GM18867 (cell line): ENCODE results near the gene TMEM218.
A peak's percentile ranks its signal among the peaks of the same experiment; 100 is the strongest.

Experiments used
- ATAC-seq: cut with Tn5 transposase; IDR thresholded peaks from one replicate; pipeline ENCODE4 v1.9.1; 2021; ENCODE audit warnings: mild to moderate bottlenecking, moderate library complexity; ENCODE audit not compliant: unreplicated experiment

TMEM218 gene

DNA sequence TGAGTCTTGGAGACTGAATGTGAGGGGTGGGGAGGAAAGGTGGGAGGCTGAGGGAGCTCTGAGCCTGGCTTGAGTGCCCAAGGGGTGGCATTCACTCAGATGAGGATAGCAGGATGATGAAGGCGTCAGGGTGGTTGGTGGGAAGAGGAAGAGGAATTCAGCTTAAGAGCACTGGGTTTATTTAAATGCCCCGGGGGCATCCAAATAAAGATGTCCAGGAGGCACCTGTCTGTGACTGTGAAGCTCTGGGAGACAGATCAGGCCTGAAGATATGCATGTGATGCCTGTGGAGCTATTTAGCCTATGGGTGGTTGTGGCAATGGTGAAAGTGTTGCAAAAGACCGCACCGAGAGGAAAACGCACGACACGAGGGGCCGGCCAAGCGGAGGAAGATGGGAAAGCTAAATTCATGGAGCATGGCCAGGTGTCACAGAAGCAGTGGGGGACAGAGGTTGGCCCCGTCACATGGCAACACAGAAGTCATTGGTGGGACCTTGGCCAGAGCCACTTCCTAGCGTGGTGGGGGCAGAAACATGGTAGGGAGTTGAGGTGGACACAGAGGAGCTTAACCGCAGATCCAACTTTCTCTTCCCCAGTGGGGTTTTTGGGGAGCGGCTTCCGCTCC lies 32.8 kb downstream of the TMEM218 start:
- ATAC-seq = no peak

- ATAC-seq = no peak
Measured at GRCh38 chr11:125078016-125078415, 33.4 kb downstream of the TMEM218 start.

DNA sequence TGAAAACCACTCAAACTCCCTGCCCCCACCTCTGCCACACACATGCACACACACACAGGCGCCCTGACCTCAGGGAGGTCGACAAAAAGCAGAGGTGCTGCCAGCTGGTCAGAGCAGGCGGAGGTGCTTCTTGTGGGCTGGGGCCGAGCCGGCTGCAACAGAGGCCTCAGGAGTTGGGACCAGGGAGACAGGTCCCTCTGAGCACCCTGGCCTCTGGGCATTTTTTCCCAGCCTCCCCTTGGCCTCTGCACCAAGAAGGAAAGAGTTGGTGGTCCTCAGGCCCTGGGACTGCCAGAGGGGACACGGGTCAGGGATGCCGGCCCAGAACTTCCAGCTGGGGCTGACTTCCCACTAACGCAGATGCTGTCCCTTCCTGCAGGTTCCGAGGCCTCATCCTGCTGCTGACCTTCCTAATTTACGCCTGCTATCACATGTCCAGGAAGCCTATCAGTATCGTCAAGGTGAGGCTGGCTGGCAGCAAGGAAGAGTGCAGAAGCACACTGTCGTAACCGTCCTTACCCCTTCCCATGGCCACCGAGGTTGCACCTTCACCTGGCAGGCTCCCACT lies 35.0 kb downstream of the TMEM218 start:
- ATAC-seq = no peak

GRCh38 chr11:125075900-125076317 lies 35.5 kb downstream of the TMEM218 start:
- no peak for ATAC-seq

DNA sequence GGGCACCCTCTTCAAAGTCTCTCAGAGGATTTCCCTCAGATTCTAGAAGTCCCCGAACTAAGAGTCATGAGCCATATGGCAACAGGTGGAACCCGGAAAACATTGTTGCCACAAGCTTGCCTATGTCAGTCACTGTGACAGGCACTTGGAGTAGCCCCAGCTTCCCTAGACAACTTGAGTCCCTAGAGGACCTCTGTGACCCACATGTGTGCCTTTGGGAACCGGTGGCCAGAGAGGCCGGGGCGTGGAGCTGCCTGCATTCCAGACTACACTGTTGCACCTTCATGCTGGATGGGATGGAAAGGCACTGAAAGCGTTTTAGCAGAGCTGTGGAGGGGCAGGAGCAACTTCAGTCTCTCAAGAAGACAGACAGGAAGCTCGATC lies 36.2 kb downstream of the TMEM218 start:
- no peak for ATAC-seq

DNA sequence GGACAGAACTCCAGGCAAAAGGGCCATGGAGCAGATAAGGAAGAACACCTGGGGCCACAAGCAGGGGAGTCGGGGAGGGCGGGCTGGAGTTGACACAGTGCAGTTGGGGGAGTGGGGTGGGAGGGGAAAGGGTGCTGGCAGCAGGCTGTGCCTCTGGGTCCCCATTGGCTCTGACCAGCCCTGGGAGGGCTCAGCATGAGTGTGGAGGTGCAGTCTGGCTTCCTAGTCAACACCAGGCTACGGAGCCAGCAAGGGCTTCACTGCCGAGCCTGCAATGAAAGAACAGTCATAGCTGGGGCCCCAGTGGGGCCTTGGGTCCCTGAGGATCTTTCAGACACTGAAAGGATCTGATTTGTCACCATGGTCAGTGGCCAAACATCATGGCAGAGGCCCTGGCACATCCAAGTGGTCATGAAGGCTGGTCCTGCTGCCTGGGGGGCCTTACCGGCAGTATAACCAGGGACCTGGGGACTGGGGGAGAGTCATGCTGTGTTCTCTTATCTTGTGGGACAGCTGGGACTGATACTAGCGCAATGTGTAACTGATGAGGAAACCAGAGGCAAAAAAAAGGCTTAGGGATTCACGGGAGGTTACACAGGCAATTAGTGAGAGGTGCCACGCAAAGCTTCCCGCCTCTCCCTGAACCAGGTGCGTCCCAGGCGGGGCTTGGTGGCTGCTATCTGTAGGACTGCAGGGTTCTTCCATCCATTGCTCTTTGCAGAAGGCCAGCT lies 36.8 kb downstream of the TMEM218 start:
- ATAC-seq = no peak

GRCh38 chr11:125073616-125074483 lies 37.6 kb downstream of the TMEM218 start:
- peak; percentile 21 for ATAC-seq

DNA sequence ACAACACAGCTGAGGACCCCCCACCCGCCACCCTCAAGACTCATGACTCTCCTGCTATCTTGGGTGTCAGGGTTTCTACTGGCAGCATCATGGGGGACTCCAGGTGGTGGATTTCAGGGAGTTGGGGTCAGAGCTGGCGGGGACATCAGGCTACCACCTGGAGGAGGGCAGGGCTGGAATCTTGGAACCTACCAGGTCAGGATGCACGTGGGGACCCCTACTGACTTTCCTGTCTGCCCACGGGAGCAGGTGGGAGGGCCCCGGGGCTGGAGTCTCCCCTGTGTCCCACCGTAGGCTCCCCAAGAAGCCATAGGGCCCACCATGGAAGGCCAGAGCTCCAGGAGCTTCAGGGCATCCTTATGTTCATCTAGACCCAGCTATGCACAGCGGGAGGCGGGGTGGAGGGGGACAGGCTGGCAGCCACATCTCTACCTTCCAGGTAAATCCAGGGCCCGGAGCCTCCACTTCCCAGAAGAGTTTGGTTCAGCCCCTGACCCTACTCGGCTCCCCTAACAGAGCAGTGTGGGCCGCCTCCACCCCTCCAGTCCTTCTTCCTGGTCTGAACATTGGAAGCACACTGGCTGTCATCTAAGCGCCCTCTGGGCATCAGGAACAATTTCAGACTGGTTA lies 38.4 kb downstream of the TMEM218 start:
- no peak for ATAC-seq

- peak; percentile 76 for ATAC-seq
Measured at GRCh38 chr11:125072218-125072960, 39.0 kb downstream of the TMEM218 start.

DNA sequence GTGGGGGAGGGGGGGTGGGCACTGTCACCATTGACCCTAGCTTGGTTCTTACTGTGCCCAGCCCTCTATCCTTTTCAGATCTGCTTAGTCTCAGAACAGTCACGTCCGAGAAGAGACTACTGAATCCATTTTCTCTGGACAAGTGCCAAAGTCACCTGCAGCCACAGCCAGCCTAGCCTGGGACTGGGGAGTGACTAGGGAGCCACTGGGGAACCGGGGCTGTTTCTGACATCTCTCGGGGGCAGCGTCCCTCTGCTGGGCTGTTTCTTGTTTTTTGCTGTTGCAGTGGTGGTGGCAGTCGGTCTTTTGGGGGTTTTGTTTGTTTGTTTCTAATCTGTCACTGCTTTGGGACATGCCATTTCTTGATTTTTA lies 39.6 kb downstream of the TMEM218 start:
- no peak for ATAC-seq

DNA sequence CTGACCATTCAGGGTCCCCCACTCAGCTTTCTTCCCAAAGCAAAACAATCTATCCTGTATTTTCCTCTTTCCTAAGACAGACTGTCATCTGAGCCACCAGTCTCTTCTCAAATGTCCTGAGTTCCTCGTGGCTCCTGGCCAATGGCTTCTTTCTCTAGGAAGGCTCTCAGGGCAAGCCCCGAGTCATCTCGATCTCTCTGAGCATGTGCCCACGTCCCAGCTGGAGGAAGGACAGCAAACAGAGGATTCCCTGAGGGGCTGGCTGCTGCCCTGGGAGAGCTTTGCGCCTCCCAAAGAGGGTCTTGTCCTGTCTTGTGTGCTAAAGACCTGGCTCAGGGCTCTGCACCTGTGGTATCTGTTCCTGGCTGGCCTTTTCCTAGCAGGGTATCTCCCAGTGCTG lies 40.0 kb downstream of the TMEM218 start:
- ATAC-seq = no peak

DNA sequence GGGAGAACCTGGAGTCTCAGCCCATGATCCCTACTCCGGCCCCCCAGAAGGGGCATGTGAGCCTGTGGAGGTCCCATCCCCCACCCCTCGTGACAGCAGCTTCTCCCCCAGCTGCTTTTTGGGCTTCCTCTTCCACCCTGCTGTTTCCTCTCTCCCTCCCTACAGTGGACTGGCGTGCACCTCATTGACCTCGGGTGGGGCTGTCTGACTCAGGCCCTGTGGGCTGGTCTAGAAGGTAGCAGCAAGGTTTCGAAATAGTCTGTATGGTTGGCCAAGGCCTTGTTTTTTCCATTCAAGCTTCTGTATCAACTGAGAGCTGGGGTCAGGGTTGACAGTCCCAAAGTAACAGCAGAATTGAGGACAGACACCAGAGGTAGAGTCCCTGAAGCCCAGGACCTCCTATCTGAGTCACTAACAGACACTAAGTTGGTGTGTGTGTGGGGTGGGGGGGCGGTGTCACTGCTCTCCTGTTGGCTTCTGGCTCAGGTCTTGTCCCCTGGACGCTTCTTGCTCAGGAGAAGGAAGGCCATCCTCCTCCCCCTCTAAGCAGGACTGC lies 40.6 kb downstream of the TMEM218 start:
- peak; percentile 66 for ATAC-seq

DNA sequence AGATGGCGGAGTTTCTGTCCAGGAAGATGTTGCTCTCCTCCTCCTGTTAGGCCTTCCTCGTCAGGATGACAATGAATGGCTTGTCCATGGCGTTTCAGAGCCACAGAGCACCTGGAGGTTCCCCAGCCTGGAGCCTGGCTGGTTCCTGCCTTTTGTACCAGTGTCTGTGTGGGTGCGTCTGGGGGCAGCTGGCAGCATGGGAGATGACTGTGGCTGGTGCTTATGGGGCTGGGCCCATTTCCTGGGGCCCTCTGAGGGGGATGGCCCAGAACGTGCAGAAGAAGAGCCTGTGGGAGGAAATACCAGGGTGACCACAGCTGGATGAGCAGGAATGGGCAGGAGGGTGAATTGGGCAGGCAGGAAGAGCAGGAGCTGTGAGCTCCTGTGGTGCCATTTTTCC lies 41.6 kb downstream of the TMEM218 start:
- ATAC-seq = no peak

- no peak for ATAC-seq
Measured at GRCh38 chr11:125069008-125069407, 42.4 kb downstream of the TMEM218 start.

GRCh38 chr11:125068368-125068767 lies 43.1 kb downstream of the TMEM218 start:
- ATAC-seq = no peak

- no peak for ATAC-seq
Measured at GRCh38 chr11:125064070-125064469, 47.4 kb downstream of the TMEM218 start.

- peak; percentile 21 for ATAC-seq
Measured at GRCh38 chr11:125063429-125064043, 47.9 kb downstream of the TMEM218 start.

- peak; percentile 94 for ATAC-seq
Measured at GRCh38 chr11:125062931-125063428, 48.4 kb downstream of the TMEM218 start, which contains the start of gene SLC37A2. Gene SLC37A2 (plus strand): TSS chr11:125063305. CDS start chr11:125063368, 63 bp downstream.
